PC-9 (cell line): ENCODE measurements around the gene IMMP1L.

Experiments
- EZH2 ChIP-seq: fragments of 200-600 bp; sonication (generic); IDR thresholded peaks from 2 replicates; pipeline ENCODE4 v1.8.0; 2017; ENCODE audit warnings: antibody characterized with exemption, low read depth
- TF ChIP-seq, protein P1 (sequence below): fragments of 200-600 bp; sonication (generic); conservative IDR thresholded peaks from 2 replicates; pipeline ENCODE4 v1.6.1; 2017; ENCODE audit warnings: mixed run types, antibody characterized with exemption, mild to moderate bottlenecking, moderate library complexity

DNA sequence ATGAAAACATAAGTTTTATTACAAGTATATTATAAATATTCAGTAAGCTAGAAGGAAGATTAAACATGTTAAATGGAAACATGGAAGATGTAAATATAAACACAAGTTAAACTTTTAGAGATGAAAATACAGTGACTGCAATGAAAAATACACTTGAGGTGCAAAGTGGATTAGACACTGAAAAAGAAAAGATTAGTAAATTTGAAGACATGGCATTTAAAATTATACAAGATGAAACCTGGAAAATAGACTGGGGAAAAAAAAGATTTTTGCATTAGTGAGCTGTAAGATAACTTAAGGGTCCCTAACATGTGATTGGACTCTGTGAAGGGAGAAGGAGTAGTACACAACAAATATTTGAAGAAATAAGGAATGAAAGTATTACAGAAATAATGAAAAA lies 33.4 kb upstream of the IMMP1L start:
- TF ChIP-seq, protein P1, sequence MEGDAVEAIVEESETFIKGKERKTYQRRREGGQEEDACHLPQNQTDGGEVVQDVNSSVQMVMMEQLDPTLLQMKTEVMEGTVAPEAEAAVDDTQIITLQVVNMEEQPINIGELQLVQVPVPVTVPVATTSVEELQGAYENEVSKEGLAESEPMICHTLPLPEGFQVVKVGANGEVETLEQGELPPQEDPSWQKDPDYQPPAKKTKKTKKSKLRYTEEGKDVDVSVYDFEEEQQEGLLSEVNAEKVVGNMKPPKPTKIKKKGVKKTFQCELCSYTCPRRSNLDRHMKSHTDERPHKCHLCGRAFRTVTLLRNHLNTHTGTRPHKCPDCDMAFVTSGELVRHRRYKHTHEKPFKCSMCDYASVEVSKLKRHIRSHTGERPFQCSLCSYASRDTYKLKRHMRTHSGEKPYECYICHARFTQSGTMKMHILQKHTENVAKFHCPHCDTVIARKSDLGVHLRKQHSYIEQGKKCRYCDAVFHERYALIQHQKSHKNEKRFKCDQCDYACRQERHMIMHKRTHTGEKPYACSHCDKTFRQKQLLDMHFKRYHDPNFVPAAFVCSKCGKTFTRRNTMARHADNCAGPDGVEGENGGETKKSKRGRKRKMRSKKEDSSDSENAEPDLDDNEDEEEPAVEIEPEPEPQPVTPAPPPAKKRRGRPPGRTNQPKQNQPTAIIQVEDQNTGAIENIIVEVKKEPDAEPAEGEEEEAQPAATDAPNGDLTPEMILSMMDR = no peak
- TF ChIP-seq EZH2 = no peak
